ENCODE measurements around the gene PPP1R3F.
"Not testable (repeated sequence)": the region's sequence is repeated elsewhere in the genome, so short reads cannot be mapped to it uniquely, and the experiment has no call there.

PPP1R3F gene

DNA sequence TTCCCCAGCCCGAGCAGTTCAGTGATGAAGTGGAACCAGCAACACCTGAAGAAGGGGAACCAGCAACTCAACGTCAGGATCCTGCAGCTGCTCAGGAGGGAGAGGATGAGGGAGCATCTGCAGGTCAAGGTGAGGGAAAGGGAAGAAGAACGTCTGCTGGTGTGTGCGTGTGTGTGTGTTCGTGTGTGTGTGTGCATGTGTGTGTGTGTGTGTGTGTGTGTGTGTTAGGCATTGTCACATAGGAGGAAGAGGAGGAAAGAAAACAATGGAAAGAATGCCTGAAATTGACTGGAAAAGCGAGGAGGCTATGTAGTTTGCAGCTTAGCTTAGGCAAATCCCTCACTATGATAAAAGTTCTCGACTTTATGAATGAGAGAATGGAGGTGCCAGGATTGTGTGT is 54.1 kb downstream of the PPP1R3F start:
- not testable (repeated sequence) for DNase-seq

DNA sequence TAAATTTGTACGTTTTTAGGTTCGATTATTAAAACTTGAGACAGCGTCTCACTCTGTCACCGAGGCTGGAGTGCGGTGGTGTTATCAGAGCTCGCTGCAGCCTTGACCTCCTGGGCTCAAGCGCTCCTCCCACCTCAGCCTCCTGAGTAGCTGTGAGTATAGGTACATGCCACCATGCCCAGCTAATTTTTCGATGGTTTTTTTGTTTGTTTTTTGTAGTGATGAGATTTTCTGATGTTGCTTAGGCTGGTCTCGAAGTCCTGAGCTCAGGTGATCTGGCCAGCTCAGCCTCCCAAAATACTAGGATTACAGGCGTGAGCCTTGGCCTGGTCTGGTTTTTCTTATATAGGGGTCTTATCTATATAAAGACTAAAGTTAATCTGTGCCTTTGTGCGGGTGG is 60.8 kb downstream of the PPP1R3F start:
- not testable (repeated sequence) for DNase-seq

DNA sequence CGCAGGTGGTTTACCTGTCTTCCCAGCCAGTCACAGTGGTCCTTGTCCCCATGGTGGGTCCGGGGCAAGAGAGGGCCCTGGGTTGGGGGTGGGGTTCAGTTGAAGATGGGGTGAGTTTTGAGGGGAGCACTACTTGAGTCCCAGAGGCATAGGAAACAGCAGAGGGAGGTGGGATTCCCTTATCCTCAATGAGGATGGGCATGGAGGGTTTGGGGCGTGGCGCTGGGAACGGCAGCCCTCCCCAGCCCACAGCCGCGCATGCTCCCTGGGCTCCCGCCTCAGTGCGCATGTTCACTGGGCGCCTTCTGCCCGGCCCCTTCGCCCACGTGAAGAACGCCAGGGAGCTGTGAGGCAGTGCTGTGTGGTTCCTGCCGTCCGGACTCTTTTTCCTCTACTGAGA is 61.7 kb downstream of the PPP1R3F start, which contains the start of gene GAGE13:
Gene GAGE13 (plus strand): TSS at position 301 of the 400 bp plus-strand sequence. CDS start 1,156 bp downstream, outside the sequence.
- DNase-seq, result not testable (repeated sequence)

DNA sequence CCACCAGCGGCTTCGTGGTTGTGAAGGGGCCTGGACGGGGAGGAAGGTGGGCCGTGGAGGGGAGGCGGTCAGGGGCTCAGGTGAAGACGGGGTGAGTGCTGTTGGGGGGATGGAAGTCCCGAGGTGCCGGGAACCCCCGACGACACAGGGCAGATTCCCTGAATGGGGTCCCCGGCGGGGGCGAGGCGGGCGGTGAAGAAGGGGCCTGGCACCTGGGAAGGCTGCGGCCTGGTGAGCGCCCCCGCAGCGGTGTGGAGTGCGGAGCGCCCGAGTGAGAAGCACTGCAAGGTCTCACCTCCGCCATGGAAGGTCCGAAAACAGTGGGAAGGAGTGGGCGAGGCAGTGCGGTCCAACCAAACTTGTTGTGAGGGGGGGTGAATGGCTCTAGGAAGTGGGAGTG is 62.2 kb downstream of the PPP1R3F start:
- not testable (repeated sequence) for DNase-seq
